GM12892 (cell line): ENCODE data around the gene QRICH2.
A peak's percentile ranks its signal among the peaks of the same experiment; 100 is the strongest.
"Not testable (repeated sequence)": the region's sequence is repeated elsewhere in the genome, so short reads cannot be mapped to it uniquely, and the experiment has no call there.

Experiments used
- DNase-seq: peaks from one replicate; pipeline ENCODE4 v3.0.0; 2011; ENCODE audit not compliant: insufficient read length
- FAIRE-seq: peaks from 2 replicates; lab custom pipeline; 2011; peaks lifted over from hg19 to GRCh38; lab: Jason Lieb, UNC
- POLR2A ChIP-seq: IDR thresholded peaks from 2 replicates; pipeline ENCODE4 v1.6.1; 2011; ENCODE audit warnings: low read depth, low read length, control low read depth
- POLR2AphosphoS5 ChIP-seq: IDR thresholded peaks from 2 replicates; pipeline ENCODE4 v1.6.1; 2011; ENCODE audit warnings: low read depth, low read length, control low read depth
- TAF1 ChIP-seq: IDR thresholded peaks from 2 replicates; pipeline ENCODE4 v1.6.1; 2011; ENCODE audit warnings: low read depth, mild to moderate bottlenecking, control low read depth, low read length, borderline replicate concordance

QRICH2 gene

GRCh38 chr17:76266244-76266938, 41.7 kb downstream of the QRICH2 start:
- no peak for DNase-seq
- FAIRE-seq, result no peak
- no peak; the same call in 1 of the 2 replicates for TF ChIP-seq TAF1
- 0 out of 2 replicates have a peak, but pooled peaks have one; percentile 26 for TF ChIP-seq POLR2AphosphoS5
- no peak for TF ChIP-seq POLR2A

GRCh38 chr17:76265624-76266243, 42.3 kb downstream of the QRICH2 start:
- FAIRE-seq (no peak), DNase-seq (no peak)
- TF ChIP-seq POLR2A, result no peak; the same call in 1 of the 2 replicates
- no peak for TF ChIP-seq POLR2AphosphoS5
- TF ChIP-seq TAF1, result no peak

GRCh38 chr17:76264755-76265623, 43.1 kb downstream of the QRICH2 start, which contains the start of gene UBALD2:
TSS of gene UBALD2 (plus strand) at chr17:76265348. CDS start at chr17:76265506, 158 bp downstream.
- DNase-seq (peak; percentile 96), FAIRE-seq (peak; percentile 86)
- TF ChIP-seq POLR2AphosphoS5 (no peak), TAF1 (peak; percentile 78; the same call in 1 of the 2 replicates), POLR2A (peak; percentile 66; the same call in 1 of the 2 replicates)

GRCh38 chr17:76264425-76264754, 43.7 kb downstream of the QRICH2 start:
- FAIRE-seq (no peak), DNase-seq (no peak)
- TF ChIP-seq POLR2A (0 out of 2 replicates have a peak, but pooled peaks have one; percentile 26), TAF1 (no peak)

GRCh38 chr17:76263896-76264295, 44.2 kb downstream of the QRICH2 start:
- TF ChIP-seq POLR2AphosphoS5, result no peak
- no peak for TF ChIP-seq TAF1
- TF ChIP-seq POLR2A, result no peak
- FAIRE-seq, result peak; percentile 24

GRCh38 chr17:76262732-76263344, 45.2 kb downstream of the QRICH2 start:
- FAIRE-seq (peak; percentile 90), DNase-seq (no peak)
- TF ChIP-seq POLR2AphosphoS5, result peak; percentile 62; the same call in 1 of the 2 replicates
- TF ChIP-seq POLR2A, result no peak
- 0 out of 2 replicates have a peak, but pooled peaks have one; percentile 23 for TF ChIP-seq TAF1

More at GRCh38 chr17:76263896-76264295, 44.2 kb downstream of the QRICH2 start:
- no peak for DNase-seq

- FAIRE-seq (peak; percentile 86), DNase-seq (no peak)
- TF ChIP-seq POLR2AphosphoS5 (no peak), POLR2A (peak; percentile 44; the same call in 1 of the 2 replicates), TAF1 (no peak)
Measured at GRCh38 chr17:76261421-76262215, 46.5 kb downstream of the QRICH2 start.

- no peak for FAIRE-seq
- TF ChIP-seq POLR2AphosphoS5 (no peak), POLR2A (no peak), TAF1 (no peak)
- DNase-seq, result no peak
Measured at GRCh38 chr17:76260669-76261068, 47.4 kb downstream of the QRICH2 start.

- FAIRE-seq (peak; percentile 85), DNase-seq (no peak)
- TF ChIP-seq POLR2AphosphoS5, result no peak
- no peak for TF ChIP-seq POLR2A
- TF ChIP-seq TAF1, result no peak
Measured at GRCh38 chr17:76260220-76260619, 47.9 kb downstream of the QRICH2 start.

- not testable (repeated sequence) for DNase-seq, FAIRE-seq
Measured at GRCh38 chr17:76256430-76257050, 51.5 kb downstream of the QRICH2 start.
